HepG2 (cell line): ENCODE results near the gene PRSS27. TPM values are rescaled to one million over a fixed set of nuclear protein-coding genes. Genes with fewer than 3 reads are reported as not detected.

Source experiments
- CBFB ChIP-seq: sonication (generic); formaldehyde crosslinking; IDR thresholded peaks from 2 replicates; pipeline ENCODE4 v1.4.0; 2020; ENCODE audit warnings: missing genetic modification reagents
- CCDC6 ChIP-seq: sonication (generic); formaldehyde crosslinking; IDR thresholded peaks from 2 replicates; pipeline ENCODE4 v1.8.1; 2022; ENCODE audit warnings: mild to moderate bottlenecking, missing genetic modification reagents, moderate library complexity
- ETV6 ChIP-seq: sonication (generic); formaldehyde crosslinking; conservative IDR thresholded peaks from 2 replicates; pipeline ENCODE4 v1.4.0; 2020; ENCODE audit warnings: missing genetic modification reagents
- HBP1 ChIP-seq: IDR thresholded peaks from 2 replicates; pipeline ENCODE4 v1.6.1; 2016; ENCODE audit warnings: low read depth, control low read depth
- IRX3 ChIP-seq: sonication (generic); formaldehyde crosslinking; IDR thresholded peaks from 2 replicates; pipeline ENCODE4 v1.8.1; 2023; ENCODE audit warnings: mild to moderate bottlenecking, low read depth, missing genetic modification reagents, borderline replicate concordance
- MIER3 ChIP-seq: IDR thresholded peaks from 2 replicates; pipeline ENCODE4 v1.6.1; 2016; ENCODE audit warnings: missing compliant biosample characterization, borderline replicate concordance
- MLLT10 ChIP-seq: sonication (generic); formaldehyde crosslinking; IDR thresholded peaks from 2 replicates; pipeline ENCODE4 v1.4.0; 2020; ENCODE audit warnings: missing genetic modification reagents
- NFIC ChIP-seq: IDR thresholded peaks from 2 replicates; pipeline ENCODE4 v1.6.1; 2012; ENCODE audit warnings: mild to moderate bottlenecking, low read length, inconsistent platforms
- PCBP1 ChIP-seq: fragments of 200-400 bp; formaldehyde crosslinking; IDR thresholded peaks from 2 replicates; pipeline ENCODE4 v1.6.1; 2017; ENCODE audit warnings: mild to moderate bottlenecking, low read depth, low read length, borderline replicate concordance
- PRDM15 ChIP-seq: sonication (generic); formaldehyde crosslinking; IDR thresholded peaks from 2 replicates; pipeline ENCODE4 v1.4.0; 2020; ENCODE audit warnings: missing genetic modification reagents
- PTBP1 ChIP-seq: fragments of 200-400 bp; formaldehyde crosslinking; IDR thresholded peaks from 2 replicates; pipeline ENCODE4 v1.6.1; 2018; ENCODE audit warnings: low read length, low read depth; ENCODE audit not compliant: poor library complexity, severe bottlenecking
- SNRNP70 ChIP-seq: fragments of 200-400 bp; formaldehyde crosslinking; IDR thresholded peaks from 2 replicates; pipeline ENCODE4 v1.6.1; 2017; ENCODE audit warnings: mild to moderate bottlenecking, low read depth, low read length, moderate library complexity
- SPEN ChIP-seq: sonication (generic); formaldehyde crosslinking; IDR thresholded peaks from 2 replicates; pipeline ENCODE4 v1.5.1; 2020; ENCODE audit warnings: low read depth, mild to moderate bottlenecking, missing genetic modification reagents
- SYNCRIP ChIP-seq: fragments of 200-400 bp; formaldehyde crosslinking; IDR thresholded peaks from 2 replicates; pipeline ENCODE4 v1.6.1; 2018; ENCODE audit warnings: mild to moderate bottlenecking, low read depth, low read length; ENCODE audit not compliant: insufficient read depth
- TCF7L2 ChIP-seq: IDR thresholded peaks from 2 replicates; pipeline ENCODE4 v1.6.1; 2011; ENCODE audit warnings: mild to moderate bottlenecking, low read depth, low read length, moderate library complexity
- XBP1 ChIP-seq: sonication (generic); formaldehyde crosslinking; IDR thresholded peaks from 2 replicates; pipeline ENCODE4 v1.5.0; 2020; ENCODE audit warnings: missing genetic modification reagents
- ZBTB43 ChIP-seq: sonication (generic); formaldehyde crosslinking; conservative IDR thresholded peaks from 2 replicates; pipeline ENCODE4 v1.4.0; 2020; ENCODE audit warnings: missing genetic modification reagents
- ZNF264 ChIP-seq: sonication (generic); formaldehyde crosslinking; IDR thresholded peaks from 2 replicates; pipeline ENCODE4 v1.4.0; 2020; ENCODE audit warnings: missing genetic modification reagents
- ZNF317 ChIP-seq: sonication (generic); formaldehyde crosslinking; IDR thresholded peaks from 2 replicates; pipeline ENCODE4 v1.5.0; 2020; ENCODE audit warnings: mild to moderate bottlenecking, missing genetic modification reagents
- ZNF343 ChIP-seq: sonication (generic); formaldehyde crosslinking; IDR thresholded peaks from 2 replicates; pipeline ENCODE4 v1.4.0; 2020; ENCODE audit warnings: mild to moderate bottlenecking, missing genetic modification reagents
- ZNF550 ChIP-seq: sonication (generic); formaldehyde crosslinking; IDR thresholded peaks from 2 replicates; pipeline ENCODE4 v1.4.0; 2020; ENCODE audit warnings: mild to moderate bottlenecking, missing genetic modification reagents, borderline replicate concordance
- ZNF562 ChIP-seq: sonication (generic); formaldehyde crosslinking; IDR thresholded peaks from 2 replicates; pipeline ENCODE4 v1.8.0; 2022; ENCODE audit warnings: missing genetic modification reagents, borderline replicate concordance
- ZNF703 ChIP-seq: sonication (generic); formaldehyde crosslinking; IDR thresholded peaks from 2 replicates; pipeline ENCODE4 v1.5.1; 2020; ENCODE audit warnings: missing genetic modification reagents, mild to moderate bottlenecking, moderate library complexity, borderline replicate concordance
- polyA plus RNA-seq, 8 experiments: library from polyadenylated mRNA; depleted of rRNA in 3 of 8; stranded (reverse) in 7 of 8; unstranded in 1 of 8; fragments of >200 nt; fragmentation: Illumina TruSeq in 4 of 8; extraction: Trizol in 4 of 8; gene quantifications; 2 replicates each; pipeline versions ENCODE4 v1.2.1 to v1.2.3, GENCODE V29; 2011 to 2016; ENCODE audit warnings: low read depth in 4 of 8, missing spikeins in 1 of 8, mixed read lengths in 1 of 8; ENCODE audit not compliant: insufficient read depth in 1 of 8
- total RNA-seq, 5 experiments: library from RNA; depleted of rRNA; stranded (reverse); fragments of >200 nt; fragmentation: Illumina TruSeq; extraction: Trizol; gene quantifications; 2 replicates each; pipeline ENCODE4 v1.2.3, GENCODE V29; 2016; ENCODE audit warnings: low read depth in 1 of 5

The PRSS27 gene
- total and polyA plus RNA-seq, 2 of the 13 experiments (the other 11 are each of a cell fraction or from before 2014, with no cell fraction given) = 0.20 to 0.73 TPM

GRCh38 chr16:2682209-2683021 lies 37.6 kb downstream of the PRSS27 start, which contains the start of gene KCTD5 (continued):
- TF ChIP-seq PRDM15 (peak; percentile 79; the same call in 1 of the 2 replicates), XBP1 (CRISPR knock-in tag) (no peak), MIER3 (CRISPR knock-in tag) (peak; percentile 77; the same call in 1 of the 2 replicates), SYNCRIP (no peak), ZNF562 (CRISPR knock-in tag) (no peak), ZBTB43 (CRISPR knock-in tag) (peak; percentile 87), PCBP1 (peak; percentile 90; the same call in 1 of the 2 replicates), ZNF343 (CRISPR knock-in tag) (peak; percentile 48; the same call in 1 of the 2 replicates), HBP1 (CRISPR knock-in tag) (peak; percentile 91; the same call in 1 of the 2 replicates), ZNF317 (peak; percentile 69; the same call in 1 of the 2 replicates), ETV6 (peak; percentile 85; the same call in 1 of the 2 replicates), CCDC6 (peak; percentile 95), ZNF550 (CRISPR knock-in tag) (no peak), ZNF703 (CRISPR knock-in tag) (peak; percentile 69; the same call in 1 of the 2 replicates), TCF7L2 (no peak), NFIC (no peak; the same call in 1 of the 2 replicates), CBFB (CRISPR knock-in tag) (peak; percentile 92), SPEN (CRISPR knock-in tag) (peak; percentile 99), IRX3 (CRISPR knock-in tag) (peak; percentile 79; the same call in 1 of the 2 replicates), SNRNP70 (no peak), PTBP1 (no peak), MLLT10 (CRISPR knock-in tag) (no peak), ZNF264 (CRISPR knock-in tag) (peak; percentile 91; the same call in 1 of the 2 replicates)
